HuH-7.5 (cell line): ENCODE measurements around the gene UBXN7.
"Not testable (repeated sequence)": the region's sequence is repeated elsewhere in the genome, so short reads cannot be mapped to it uniquely, and the experiment has no call there.

Source experiments
- DNase-seq: peaks from one replicate; pipeline ENCODE4 v3.0.0; 2011; ENCODE audit warnings: low spot score

The UBXN7 gene

GRCh38 chr3:196432137-196432879 is at the start of gene UBXN7:
UBXN7 (minus strand) TSS chr3:196432427; CDS start chr3:196432399, 28 bp downstream.
- DNase-seq = peak; percentile 95

- no peak for DNase-seq
Observed at GRCh38 chr3:196477678-196478077, 45.5 kb upstream of the UBXN7 start.

- no peak for DNase-seq
Observed at GRCh38 chr3:196472286-196472685, 40.1 kb upstream of the UBXN7 start.

GRCh38 chr3:196471551-196471950 is 39.3 kb upstream of the UBXN7 start:
- DNase-seq = no peak

- DNase-seq = not testable (repeated sequence)
Observed at GRCh38 chr3:196470182-196470581, 38.0 kb upstream of the UBXN7 start.

GRCh38 chr3:196463804-196464203 is 31.6 kb upstream of the UBXN7 start:
- DNase-seq = no peak

- DNase-seq = no peak
Observed at GRCh38 chr3:196463478-196463756, 31.2 kb upstream of the UBXN7 start.

GRCh38 chr3:196462680-196463477 is 30.7 kb upstream of the UBXN7 start:
- DNase-seq = not testable (repeated sequence)

- no peak for DNase-seq
Observed at GRCh38 chr3:196458063-196458462, 25.8 kb upstream of the UBXN7 start.

- DNase-seq = not testable (repeated sequence)
Observed at GRCh38 chr3:196457470-196457869, 25.2 kb upstream of the UBXN7 start.

- DNase-seq = no peak
Observed at GRCh38 chr3:196454935-196455334, 22.7 kb upstream of the UBXN7 start.

GRCh38 chr3:196445391-196445790 is 13.2 kb upstream of the UBXN7 start:
- DNase-seq = not testable (repeated sequence)

GRCh38 chr3:196444500-196444894 is 12.3 kb upstream of the UBXN7 start:
- DNase-seq = no peak

- DNase-seq = no peak
Observed at GRCh38 chr3:196440696-196441095, 8.5 kb upstream of the UBXN7 start.

GRCh38 chr3:196440041-196440537 is 7.9 kb upstream of the UBXN7 start:
- no peak for DNase-seq

GRCh38 chr3:196431181-196432136 is 768 bp downstream of the UBXN7 start:
- peak; percentile 44 for DNase-seq

- no peak for DNase-seq
Observed at GRCh38 chr3:196428041-196428440, 4.2 kb downstream of the UBXN7 start.

- not testable (repeated sequence) for DNase-seq
Observed at GRCh38 chr3:196424421-196424820, 7.8 kb downstream of the UBXN7 start.

- DNase-seq = no peak
Observed at GRCh38 chr3:196423044-196423781, 9.0 kb downstream of the UBXN7 start.

GRCh38 chr3:196421668-196422067 is 10.6 kb downstream of the UBXN7 start:
- DNase-seq = not testable (repeated sequence)

- no peak for DNase-seq
Observed at GRCh38 chr3:196419386-196419785, 12.8 kb downstream of the UBXN7 start.
